ENCODE results near the gene DYRK1B.

Gene DYRK1B

DNA sequence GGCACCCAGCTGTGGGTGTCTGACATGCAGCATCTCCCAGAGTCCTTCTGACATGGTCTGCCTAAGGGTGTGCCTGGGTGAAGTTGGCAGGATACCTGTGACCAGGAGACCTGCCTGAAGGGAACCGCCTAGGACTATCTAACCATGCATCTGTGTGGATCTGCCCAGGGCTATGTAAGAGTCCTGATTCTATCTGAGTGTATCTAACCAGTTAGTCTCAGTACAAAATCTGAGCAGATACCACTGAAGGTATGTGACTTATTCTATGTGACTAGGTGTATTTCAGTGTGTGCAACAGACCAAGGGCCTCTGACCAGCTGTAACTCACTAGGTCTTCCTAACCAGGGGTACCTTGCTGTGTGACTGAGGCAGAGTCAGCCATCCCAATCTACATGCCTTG, 40.4 kb upstream of the DYRK1B start:
- no peaks in the 10 kb centered on the region for H3K4me1 ChIP-seq (ENCODE audit: control insufficient read depth in 1 of 2, insufficient read depth in 1 of 2, low read depth in 1 of 2, low read length in 1 of 2)
- no peak overlapping the region for H3K27ac ChIP-seq
- no peaks in the 10 kb centered on the region for H3K9me3 ChIP-seq
- TF ChIP-seq, protein P1, sequence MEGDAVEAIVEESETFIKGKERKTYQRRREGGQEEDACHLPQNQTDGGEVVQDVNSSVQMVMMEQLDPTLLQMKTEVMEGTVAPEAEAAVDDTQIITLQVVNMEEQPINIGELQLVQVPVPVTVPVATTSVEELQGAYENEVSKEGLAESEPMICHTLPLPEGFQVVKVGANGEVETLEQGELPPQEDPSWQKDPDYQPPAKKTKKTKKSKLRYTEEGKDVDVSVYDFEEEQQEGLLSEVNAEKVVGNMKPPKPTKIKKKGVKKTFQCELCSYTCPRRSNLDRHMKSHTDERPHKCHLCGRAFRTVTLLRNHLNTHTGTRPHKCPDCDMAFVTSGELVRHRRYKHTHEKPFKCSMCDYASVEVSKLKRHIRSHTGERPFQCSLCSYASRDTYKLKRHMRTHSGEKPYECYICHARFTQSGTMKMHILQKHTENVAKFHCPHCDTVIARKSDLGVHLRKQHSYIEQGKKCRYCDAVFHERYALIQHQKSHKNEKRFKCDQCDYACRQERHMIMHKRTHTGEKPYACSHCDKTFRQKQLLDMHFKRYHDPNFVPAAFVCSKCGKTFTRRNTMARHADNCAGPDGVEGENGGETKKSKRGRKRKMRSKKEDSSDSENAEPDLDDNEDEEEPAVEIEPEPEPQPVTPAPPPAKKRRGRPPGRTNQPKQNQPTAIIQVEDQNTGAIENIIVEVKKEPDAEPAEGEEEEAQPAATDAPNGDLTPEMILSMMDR (IDR thresholded peaks at IDR 0.05): no peak
- no peaks in the 10 kb centered on the region for H3K36me3 ChIP-seq
- no peaks in the 10 kb centered on the region for H3K27me3 ChIP-seq
- no peak overlapping the region for H3K4me3 ChIP-seq (ENCODE audit: low read depth in 1 of 2, low read length in 1 of 2)

DNA sequence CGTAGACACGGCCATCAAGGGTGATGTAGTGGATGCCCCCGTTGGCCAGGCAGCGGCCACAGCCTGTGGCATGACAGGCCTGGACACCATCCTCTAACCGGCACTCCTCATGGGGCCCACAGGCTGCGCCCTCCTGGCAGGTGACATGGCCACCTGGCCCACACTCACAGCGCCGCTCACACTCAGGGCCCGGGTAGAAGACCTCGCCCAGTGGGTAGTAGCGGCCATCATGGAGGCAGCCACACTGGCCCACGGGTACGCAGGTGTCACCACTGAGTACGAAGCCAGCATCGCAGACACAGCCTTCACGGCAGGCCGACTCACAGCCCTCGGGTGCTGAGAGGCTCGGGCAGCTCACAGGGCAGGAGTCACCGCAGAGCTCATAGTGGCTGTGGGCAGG, 39.4 kb upstream of the DYRK1B start:
- Histone ChIP-seq H3K9me3 (no peaks in the 10 kb centered on the region), H3K27me3 (no peaks in the 10 kb centered on the region), H3K36me3 (no peaks in the 10 kb centered on the region), H3K27ac (no peak overlapping the region), H3K4me1 (ENCODE audit: control insufficient read depth in 1 of 2, insufficient read depth in 1 of 2, low read depth in 1 of 2, low read length in 1 of 2) (no peaks in the 10 kb centered on the region), H3K4me3 (ENCODE audit: low read depth in 1 of 2, low read length in 1 of 2) (no peak overlapping the region)
- TF ChIP-seq, protein P1 (IDR thresholded peaks at IDR 0.05): no peak

DNA sequence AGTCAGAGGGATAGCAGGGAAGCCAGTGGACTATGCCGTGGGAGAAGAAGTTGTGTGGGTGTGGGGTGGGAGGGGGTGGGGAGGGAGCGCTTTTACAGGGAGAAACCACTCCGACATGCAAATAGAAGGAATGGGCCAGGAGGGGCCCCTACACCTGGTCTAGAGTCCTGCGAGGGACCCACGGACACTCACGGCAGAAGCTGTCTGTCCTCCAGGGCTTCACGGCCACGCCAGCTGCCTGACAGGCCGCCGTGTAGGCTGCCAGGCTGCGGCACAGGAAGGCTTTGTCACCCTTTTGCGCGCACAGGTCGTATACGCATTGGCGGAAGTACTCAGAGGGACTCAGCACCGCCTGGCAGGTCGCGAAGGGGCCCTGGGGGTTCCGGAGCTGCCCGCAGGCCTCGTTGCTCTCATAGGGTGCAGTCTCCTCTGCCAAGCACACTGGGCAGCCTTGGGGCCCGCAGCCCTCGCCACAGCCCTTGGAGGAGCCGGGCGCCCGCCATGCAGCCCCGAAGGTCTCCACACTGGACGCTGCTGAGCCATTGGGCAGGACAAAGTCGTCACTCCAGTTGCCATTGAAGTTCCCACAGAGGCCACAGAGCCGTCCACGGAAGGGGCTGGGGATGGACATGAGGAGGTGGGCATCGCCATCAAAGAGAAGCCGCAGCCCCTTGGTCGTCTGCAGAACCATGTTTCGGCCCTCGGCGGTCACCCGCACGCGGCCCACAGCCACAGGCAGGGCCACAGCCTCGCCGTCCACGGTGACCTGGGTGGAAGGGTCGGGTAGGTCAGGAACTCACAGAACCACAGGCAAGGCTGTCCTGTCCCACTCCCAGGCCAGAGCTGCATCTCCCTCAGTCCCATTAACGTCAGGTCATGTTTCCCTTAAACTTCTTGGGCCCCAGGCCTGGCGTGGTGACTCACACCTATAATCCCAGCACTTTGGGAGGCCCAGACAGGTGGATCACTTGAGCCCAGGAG, 38.2 kb upstream of the DYRK1B start:
- Histone ChIP-seq H3K4me1 (ENCODE audit: control insufficient read depth in 1 of 2, insufficient read depth in 1 of 2, low read depth in 1 of 2, low read length in 1 of 2) (no peaks in the 10 kb centered on the region), H3K27me3 (no peaks in the 10 kb centered on the region), H3K27ac (no peak overlapping the region), H3K9me3 (no peaks in the 10 kb centered on the region), H3K4me3 (ENCODE audit: low read depth in 1 of 2, low read length in 1 of 2) (no peak overlapping the region), H3K36me3 (no peaks in the 10 kb centered on the region)
- TF ChIP-seq, protein P1 (IDR thresholded peaks at IDR 0.05): no peak

DNA sequence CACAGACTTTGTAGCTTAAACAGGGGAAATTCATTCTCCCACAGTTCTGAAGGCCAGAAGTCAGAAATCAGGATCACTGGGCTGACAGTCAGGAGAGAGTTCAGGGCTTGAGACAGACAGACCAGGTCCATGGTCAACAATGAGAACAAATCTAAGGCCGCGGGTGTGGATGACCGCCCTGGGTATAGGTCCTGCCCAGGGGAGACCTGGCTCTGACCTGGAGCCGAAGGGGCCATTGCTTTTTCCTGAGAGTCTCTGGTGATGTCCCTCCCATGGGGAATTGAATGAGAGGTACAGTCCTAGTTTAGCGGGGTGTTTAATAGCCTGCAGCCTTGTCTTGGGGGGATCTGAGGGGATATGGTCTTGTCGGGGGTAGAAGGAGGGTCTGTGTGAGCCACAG, 37.4 kb upstream of the DYRK1B start:
- no peaks in the 10 kb centered on the region for H3K36me3 ChIP-seq
- TF ChIP-seq, protein P1 (IDR thresholded peaks at IDR 0.05): no peak
- H3K4me3 ChIP-seq (ENCODE audit: low read depth in 1 of 2, low read length in 1 of 2): no peak overlapping the region
- no peak overlapping the region for H3K27ac ChIP-seq
- H3K4me1 ChIP-seq (ENCODE audit: control insufficient read depth in 1 of 2, insufficient read depth in 1 of 2, low read depth in 1 of 2, low read length in 1 of 2): no peaks in the 10 kb centered on the region
- H3K9me3 ChIP-seq: no peaks in the 10 kb centered on the region
- no peaks in the 10 kb centered on the region for H3K27me3 ChIP-seq

DNA sequence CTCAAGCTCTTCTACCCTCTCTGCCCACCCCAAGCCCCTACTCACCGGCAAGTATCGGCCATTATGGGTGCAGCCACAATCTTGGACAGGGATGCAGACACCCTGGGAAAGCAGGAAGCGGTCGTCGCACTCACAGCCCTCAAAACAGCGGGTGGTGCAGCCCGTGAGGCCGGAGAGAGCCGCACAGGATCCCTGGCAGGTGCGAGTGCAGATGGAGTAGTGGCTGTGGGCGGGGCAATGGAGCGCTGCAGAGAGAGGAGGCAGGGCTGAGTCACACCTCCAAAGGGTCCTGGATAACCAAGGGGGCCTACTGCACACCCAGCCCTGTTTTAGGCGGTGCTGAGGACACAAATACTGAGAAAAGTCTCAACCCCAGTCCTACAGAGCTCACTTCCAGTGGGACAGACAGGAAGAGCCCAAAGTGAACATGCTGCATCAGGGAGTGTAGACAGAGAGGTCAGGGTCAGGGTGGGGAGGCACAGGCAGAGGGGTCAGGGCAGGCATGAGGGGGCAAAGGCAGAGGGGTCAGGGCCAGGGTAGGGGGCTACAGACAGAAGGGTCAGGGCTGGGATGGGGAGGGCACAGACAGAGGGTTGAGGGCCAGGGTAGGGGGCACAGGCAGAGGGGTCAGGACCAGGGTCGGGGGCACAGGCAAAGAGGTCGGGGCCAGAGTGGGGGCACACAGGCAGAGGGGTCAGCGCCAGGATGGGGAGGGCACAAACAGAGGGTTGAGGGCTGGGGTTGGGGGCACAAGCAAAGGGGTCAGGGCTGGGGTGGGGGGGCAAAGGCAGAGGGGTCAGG, 36.4 kb upstream of the DYRK1B start:
- Histone ChIP-seq H3K27me3 (peaks cover 6% of the 10 kb centered on the region), H3K27ac (no peak overlapping the region), H3K9me3 (no peaks in the 10 kb centered on the region), H3K4me3 (ENCODE audit: low read depth in 1 of 2, low read length in 1 of 2) (no peak overlapping the region), H3K4me1 (ENCODE audit: control insufficient read depth in 1 of 2, insufficient read depth in 1 of 2, low read depth in 1 of 2, low read length in 1 of 2) (no peaks in the 10 kb centered on the region), H3K36me3 (no peaks in the 10 kb centered on the region)
- TF ChIP-seq, protein P1 (IDR thresholded peaks at IDR 0.05): no peak
